ENCODE measurements around the gene GMEB1.
A peak's percentile ranks its signal among the peaks of the same experiment; 100 is the strongest.
"Not testable (repeated sequence)": the region's sequence is repeated elsewhere in the genome, so short reads cannot be mapped to it uniquely, and the experiment has no call there.

GMEB1 gene

GRCh38 chr1:28668191-28668955, at the start of gene GMEB1:
Gene GMEB1, plus strand, starts transcription at chr1:28668784. Its CDS starts 14,829 bp downstream, at chr1:28683613.
- DNase-seq (ENCODE audit: low read depth in 2 of 2) = peak; percentile 64 to 80

- no peak for DNase-seq (ENCODE audit: low read depth in 2 of 2)
Measured at GRCh38 chr1:28631713-28632112, 36.9 kb upstream of the GMEB1 start.

DNA sequence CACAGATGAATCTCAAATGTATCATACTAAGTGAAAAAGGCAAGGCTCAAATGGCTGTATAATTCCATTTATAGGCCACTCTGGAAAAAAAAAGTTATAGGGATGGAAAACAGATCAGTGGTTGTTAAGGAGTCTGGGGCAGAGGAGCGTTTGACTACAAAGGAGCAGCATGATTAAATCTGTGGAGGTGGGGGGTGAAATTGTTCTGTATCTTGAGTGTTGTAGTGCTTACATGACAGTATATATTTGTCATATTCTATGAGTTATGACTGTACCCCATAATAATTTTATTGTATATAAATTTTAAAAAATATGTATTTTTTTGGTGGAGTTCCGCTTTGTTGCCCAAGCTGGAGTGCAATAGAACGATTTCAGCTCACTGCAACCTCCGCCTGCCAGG, 36.0 kb upstream of the GMEB1 start:
- no peak for DNase-seq (ENCODE audit: low read depth in 2 of 2)

- DNase-seq (ENCODE audit: low read depth in 2 of 2) = no peak
Measured at GRCh38 chr1:28640766-28641165, 27.8 kb upstream of the GMEB1 start.

DNA sequence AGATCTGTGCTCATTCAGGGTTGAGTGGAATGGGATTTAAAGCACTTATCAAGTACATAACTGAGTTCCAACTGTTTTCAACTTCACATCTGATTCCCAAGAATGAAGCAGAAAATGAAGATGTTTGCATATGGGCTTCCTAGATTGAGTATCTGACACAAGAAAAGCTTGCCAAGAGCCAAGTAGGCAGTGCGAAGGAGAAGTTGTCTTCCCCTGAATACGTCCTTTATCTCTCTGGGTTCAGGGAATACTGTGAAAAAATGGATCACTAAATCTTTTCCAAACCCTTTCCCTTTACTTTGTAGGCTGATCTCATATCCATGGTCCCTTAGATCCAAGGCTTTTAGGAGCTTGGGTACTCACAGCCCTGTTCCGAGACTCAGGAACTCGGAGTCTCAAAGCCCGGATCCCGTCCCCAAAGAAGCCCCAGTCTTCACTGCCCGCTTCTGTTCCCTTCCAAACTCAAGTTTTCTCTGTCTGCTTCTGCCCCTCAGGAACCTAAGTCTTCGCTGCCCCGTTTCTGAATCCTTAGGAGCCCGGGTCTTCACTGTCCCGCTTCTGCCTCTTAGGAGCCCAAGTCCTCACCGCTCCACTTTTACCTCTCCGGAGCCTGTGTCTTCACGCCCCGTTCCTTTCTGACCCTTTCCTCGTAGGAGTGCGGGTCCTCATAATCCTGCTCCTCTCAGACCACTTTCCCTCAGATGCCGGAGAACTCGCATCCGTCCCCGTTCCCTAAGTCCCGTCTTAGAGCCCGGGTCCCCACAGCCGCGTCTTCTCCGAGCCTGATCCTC, 26.3 kb upstream of the GMEB1 start:
- DNase-seq (ENCODE audit: low read depth in 2 of 2) = no peak

GRCh38 chr1:28642847-28643635, 25.5 kb upstream of the GMEB1 start, which contains the start of gene TAF12:
Gene TAF12, minus strand, starts transcription at chr1:28643067. Its CDS starts 20,986 bp downstream, at chr1:28622081.
- DNase-seq (ENCODE audit: low read depth in 2 of 2) = peak; percentile 86 to 88

DNA sequence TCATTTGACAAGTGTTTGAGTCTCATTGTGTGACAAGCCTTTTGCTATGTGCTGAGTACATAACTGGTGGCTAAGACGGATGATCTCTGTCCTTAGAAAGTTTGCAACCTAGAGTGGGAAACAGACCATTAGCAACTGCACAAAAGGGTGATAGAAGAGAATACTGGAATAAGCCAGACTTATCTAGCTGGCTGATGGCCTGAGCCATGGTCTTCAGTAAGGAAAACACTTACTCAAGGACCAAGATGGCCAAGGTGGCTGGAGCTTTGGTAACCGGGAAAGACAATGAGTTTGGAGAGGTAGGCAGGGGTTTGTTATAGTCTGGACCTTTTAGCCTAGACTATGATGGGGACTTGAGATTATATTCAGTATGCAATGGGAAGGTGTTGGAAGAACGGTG, 24.1 kb upstream of the GMEB1 start:
- no peak for DNase-seq (ENCODE audit: low read depth in 2 of 2)

DNA sequence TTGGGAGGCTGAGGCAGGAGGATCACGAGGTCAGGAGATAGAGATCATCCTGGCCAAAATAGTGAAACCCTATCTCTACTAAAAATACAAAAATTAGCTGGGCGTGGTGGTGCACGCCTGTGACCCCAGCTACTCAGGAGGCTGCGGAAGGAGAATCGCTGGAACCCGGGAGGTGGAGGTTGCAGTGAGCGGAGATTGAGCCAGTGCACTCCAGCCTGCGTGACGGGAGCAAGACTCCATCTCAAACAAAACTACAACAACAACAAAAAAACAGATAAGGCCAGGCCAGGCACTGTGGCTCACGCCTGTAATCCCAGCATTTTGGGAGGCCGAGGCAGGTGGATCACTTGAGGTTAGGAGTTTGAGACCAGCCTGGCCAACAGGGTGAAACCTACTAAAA, 23.2 kb upstream of the GMEB1 start:
- not testable (repeated sequence) for DNase-seq (ENCODE audit: low read depth in 2 of 2)

GRCh38 chr1:28646040-28646439, 22.5 kb upstream of the GMEB1 start:
- DNase-seq (ENCODE audit: low read depth in 2 of 2) = no peak

- peak; percentile 68 to 78 for DNase-seq (ENCODE audit: low read depth in 2 of 2)
Measured at GRCh38 chr1:28648008-28648473, 20.5 kb upstream of the GMEB1 start.

DNA sequence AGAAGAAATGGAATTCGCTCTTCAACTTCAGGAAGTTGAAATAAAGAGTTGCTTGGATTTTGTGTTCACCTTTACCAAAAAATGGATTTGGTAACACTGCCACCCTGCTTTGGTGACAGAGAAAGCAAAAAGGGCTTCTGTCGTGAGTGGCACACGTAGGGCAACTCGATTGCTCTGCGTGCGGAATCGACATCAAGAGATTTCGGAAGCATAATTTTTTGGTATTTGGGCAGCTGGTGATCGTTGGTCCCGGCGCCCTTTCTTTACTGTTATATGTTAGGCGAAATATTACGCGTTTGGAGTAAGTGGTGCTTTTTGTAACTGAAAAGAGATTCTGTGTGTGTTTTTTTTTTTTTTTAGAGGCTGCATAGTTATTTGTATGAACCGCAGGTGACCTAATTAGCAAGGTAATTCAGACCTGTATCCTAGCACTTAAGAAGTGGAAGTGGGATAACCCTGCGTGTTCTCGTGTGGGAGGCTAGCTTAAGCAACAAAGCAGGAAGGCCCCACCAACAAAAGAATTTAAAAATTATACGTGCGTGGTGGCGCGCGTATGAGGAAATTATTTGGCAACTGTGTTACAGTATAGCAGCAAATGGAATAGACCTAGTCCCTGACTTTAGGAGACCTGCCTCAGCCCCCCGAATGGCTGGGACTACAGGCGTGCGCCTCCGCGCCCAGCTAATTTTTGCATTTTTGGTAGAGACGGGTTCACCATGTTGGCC, 19.9 kb upstream of the GMEB1 start, which contains the start of gene RNU11:
RNU11 (plus strand) TSS at position 127 of the 725 bp plus-strand sequence.
- peak; percentile 75 to 76 for DNase-seq (ENCODE audit: low read depth in 2 of 2)

GRCh38 chr1:28653063-28653462, 15.5 kb upstream of the GMEB1 start:
- not testable (repeated sequence) for DNase-seq (ENCODE audit: low read depth in 2 of 2)

GRCh38 chr1:28653870-28654269, 14.7 kb upstream of the GMEB1 start:
- not testable (repeated sequence) for DNase-seq (ENCODE audit: low read depth in 2 of 2)

- not testable (repeated sequence) for DNase-seq (ENCODE audit: low read depth in 2 of 2)
Measured at GRCh38 chr1:28655448-28656311, 12.9 kb upstream of the GMEB1 start.

GRCh38 chr1:28656335-28656734, 12.2 kb upstream of the GMEB1 start:
- no peak for DNase-seq (ENCODE audit: low read depth in 2 of 2)

GRCh38 chr1:28663871-28664470, 4.6 kb upstream of the GMEB1 start:
- no peak for DNase-seq (ENCODE audit: low read depth in 2 of 2)

DNA sequence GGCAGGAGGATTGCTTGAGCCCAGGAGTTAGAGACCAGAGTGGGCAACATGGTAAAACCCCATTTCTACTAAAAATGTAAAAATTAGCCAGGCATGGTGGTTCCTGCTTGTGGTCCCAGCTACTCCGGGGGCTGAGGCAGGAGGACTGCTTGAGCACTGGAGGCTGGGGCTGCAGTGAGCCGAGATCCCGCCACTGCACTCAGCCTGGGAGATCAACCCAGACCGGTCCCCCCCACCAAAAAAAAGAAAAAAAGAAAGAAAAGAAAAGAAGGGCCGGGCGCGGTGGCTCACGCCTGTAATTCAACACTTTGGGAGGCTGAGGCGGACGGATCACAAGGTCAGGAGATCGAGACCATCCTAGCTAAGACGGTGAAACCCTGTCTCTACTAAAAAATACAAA, 1.8 kb upstream of the GMEB1 start:
- no peak for DNase-seq (ENCODE audit: low read depth in 2 of 2)

GRCh38 chr1:28668956-28669723, 556 bp downstream of the GMEB1 start:
- peak; percentile 12 to 31 for DNase-seq (ENCODE audit: low read depth in 2 of 2)

GRCh38 chr1:28671254-28671780, 2.7 kb downstream of the GMEB1 start:
- no peak for DNase-seq (ENCODE audit: low read depth in 2 of 2)
